Activated CD4-positive, alpha-beta T cell treated with anti-CD3 and anti-CD28 coated beads, Interleukin-2, amount 50 U/mL, for 48 hours (primary cell): ENCODE measurements around the gene SCAI.
"Not testable (repeated sequence)": the region's sequence is repeated elsewhere in the genome, so short reads cannot be mapped to it uniquely, and the experiment has no call there.

Source experiments
- DNase-seq, 2 experiments: peaks; one replicate each; pipeline ENCODE4 v3.0.0-alpha.2; 2020

SCAI gene

GRCh38 chr9:125147401-125147951 is 4.1 kb upstream of the SCAI start:
- no peak for DNase-seq

- DNase-seq = no peak
Measured at GRCh38 chr9:125146247-125146646, 2.9 kb upstream of the SCAI start.

GRCh38 chr9:125145425-125145824 is 2.1 kb upstream of the SCAI start:
- DNase-seq = no peak

GRCh38 chr9:125142560-125143376 is 560 bp downstream of the SCAI start:
- peak; percentile 2 to 12 for DNase-seq

DNA sequence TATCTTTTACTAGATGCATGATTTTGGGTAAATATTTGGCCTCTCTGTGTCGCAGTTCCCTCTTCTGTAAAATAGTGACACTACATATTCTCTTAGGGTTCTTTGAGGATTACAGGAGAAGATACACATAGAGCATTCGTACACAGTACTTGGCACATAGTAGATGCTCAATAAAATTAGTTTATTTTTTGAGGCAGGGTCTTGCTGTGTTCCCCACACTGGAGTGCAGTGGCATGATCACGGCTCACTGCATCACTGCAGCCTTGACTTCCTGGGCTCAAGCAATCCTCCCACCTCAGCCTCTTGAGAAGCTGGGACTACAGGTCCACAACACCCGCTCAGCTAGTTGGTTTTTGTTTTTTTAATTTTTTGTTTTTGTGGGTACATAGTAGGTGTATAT is 1.6 kb downstream of the SCAI start:
- no peak for DNase-seq

DNA sequence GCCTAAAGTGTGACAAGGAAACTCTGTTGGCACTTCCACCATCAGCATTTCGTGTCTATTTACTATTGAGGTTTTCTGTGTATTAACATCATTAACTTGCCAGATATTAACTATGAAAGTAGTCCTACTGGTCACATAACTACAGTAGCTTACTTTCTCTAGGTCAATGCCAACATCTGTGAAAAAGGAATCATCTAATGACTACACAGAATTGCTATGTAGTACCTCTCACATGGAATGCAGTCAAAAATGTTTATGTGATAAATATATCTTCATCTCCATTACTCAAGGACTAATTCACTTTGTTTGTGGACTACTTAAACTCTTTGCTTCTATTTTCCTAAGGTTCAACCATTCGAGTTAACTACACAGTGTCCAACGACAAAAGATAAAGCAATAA is 2.1 kb downstream of the SCAI start:
- no peak for DNase-seq

DNA sequence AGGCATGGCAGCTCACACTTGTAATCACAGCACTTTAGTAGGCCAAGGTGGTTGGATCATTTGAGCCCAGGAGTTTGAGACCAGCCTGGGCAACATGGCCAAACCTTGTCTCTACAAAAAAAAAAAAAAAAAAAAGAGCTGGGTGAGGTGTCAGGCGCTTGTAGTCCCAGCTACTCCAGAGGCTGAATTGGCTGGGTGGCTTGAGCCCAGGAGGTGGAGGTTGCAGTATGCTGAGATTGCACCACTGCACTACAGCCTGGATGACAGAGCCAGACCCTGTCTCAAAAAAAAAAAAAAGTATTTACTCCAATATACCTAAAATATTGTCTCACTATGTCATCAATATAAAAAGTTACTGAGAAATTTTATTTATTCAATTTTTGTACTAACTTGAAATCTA is 2.8 kb downstream of the SCAI start:
- DNase-seq = no peak

DNA sequence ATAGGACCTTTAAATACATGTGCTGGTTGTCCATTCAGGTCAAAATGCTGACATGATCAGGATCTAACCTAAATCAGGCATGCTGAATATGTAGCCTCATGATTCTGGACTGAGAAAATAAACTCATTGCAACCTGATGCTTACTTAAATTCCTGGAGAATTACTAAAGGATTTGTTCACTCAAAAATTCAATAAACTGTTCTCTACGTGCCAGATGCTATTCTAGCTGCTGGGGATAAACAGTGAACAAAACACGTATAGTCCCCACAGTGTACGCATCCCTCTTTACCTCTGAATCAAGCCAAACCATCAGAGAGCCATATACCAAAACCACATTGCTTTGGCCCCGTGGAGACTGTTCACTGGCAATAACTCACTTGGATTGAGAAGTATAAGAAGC is 6.1 kb downstream of the SCAI start:
- DNase-seq = no peak

DNA sequence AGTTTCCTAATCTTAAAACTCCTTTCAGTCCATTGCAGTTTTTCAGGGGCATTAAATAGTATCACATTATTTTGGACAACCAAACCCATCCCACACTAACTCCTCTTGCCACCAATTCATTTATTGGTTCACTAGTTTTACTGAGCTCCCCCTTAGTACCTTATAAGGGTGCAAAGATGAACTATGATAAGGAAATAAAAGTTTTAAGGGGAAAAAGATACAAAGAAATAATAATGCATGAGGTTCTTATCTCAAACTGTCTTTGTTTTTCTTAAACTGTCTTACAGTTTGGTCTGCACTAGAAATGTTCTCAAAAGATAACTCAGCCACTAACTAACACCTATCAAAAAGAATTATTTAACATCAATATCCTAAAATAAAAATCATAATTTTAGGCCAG is 8.4 kb downstream of the SCAI start:
- DNase-seq = no peak

- no peak for DNase-seq
Measured at GRCh38 chr9:125133403-125134329, 9.7 kb downstream of the SCAI start.

- no peak for DNase-seq
Measured at GRCh38 chr9:125131778-125132177, 11.6 kb downstream of the SCAI start.

GRCh38 chr9:125126019-125126746 is 17.1 kb downstream of the SCAI start:
- peak; percentile 68 to 76 for DNase-seq

DNA sequence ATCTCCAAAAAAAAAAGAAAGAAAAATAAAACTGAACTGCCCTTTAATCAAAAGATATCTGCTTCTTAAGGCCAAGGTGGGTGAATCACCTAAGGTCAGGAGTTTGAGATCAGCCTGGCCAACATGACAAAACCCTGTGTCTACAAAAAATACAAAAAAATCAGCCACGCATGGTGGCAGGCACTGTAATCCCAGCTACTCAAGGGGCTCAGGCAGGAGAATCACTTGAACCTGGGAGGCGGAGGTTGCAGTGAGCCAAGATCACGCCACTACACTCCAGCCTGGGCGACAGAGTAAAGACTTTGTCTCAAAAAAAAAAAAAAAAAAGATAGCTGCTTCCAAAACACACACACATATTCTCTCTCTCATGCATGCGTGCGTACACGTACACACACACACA is 17.8 kb downstream of the SCAI start:
- no peak for DNase-seq

GRCh38 chr9:125121146-125121545 is 22.2 kb downstream of the SCAI start:
- DNase-seq = no peak

DNA sequence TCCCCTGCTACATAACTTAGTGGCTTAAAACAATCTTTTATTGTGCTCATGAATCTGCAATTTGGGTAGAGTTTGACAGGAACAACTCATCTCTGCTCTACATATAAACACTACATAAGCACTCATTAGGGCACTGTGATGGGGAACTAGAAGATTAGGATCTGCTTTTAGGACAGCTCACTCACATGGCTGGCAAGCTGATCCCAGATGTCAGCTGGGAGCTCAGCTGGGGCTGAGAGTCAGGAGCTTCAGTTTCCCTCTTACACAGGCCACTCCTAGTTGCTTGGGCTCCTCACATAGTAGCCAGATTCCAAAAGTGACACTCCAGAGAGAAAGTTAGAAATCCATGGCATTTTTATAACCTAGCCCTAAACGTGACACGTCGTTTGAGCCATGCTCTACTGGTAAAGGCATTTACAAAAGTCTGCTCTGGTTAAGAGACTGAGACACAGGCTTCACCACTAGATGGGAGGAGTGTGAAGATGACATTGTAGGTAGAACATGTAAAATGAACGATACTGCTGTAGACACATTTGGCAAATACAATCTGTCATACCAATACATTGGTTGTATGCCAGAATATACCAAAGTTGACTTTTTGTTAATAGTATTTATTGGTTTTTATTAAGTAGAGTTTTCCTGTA is 23.6 kb downstream of the SCAI start:
- no peak for DNase-seq

DNA sequence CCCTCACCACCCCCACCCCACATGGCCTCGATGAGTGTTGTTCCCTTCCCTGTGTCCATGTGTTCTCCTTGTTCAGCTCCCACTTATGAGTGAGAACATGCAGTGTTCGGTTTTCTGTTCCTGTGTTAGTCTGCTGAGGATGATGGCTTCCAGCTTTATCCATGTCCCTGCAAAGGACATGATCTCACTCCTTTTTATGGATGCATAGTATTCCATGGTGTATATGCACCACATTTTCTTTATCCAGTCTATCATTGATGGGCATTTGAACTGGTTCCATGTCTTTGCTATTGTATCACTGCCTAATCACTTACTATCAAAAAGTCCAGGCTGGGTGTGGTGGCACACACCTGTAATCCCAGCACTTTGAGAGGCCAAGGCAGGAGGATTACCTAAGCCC is 24.6 kb downstream of the SCAI start:
- DNase-seq = not testable (repeated sequence)

DNA sequence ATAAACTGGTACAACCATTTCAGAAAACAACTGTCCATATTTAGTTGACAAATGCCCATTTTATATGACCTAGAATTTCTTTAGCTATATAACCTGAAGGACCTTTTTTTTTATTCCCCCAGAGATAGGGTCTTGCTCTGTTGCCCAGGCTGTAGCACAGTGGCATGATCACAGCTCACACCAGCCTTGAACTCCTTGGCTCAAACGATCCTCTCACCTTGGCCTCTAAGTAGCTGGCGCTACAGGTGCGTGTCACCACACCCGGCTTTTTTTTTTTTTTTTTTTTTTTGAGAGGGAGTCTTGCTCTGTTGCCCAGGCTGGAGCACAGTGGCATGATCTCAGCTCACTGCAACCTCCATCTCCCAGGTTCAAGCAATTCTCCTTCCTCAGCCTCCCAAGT is 28.8 kb downstream of the SCAI start:
- not testable (repeated sequence) for DNase-seq

DNA sequence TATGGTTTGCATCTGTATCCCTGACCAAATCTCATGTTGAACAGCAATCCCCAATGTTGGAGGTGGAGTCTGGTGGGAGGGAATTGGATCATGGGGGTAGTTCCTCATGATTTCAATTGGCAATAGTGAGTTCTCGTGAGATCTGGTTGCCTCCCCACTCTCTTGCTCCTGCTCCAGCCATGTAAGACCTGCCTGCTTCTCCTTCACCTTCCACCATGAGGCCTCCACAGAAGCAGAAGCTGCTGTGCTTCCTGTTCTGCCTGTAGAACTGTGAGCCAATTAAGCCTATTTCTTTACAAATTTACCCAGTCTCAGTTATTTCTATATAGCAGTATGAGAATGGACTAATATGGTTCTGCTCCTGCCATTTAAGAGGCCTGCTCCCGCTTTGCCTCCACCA is 32.9 kb downstream of the SCAI start:
- DNase-seq = no peak

DNA sequence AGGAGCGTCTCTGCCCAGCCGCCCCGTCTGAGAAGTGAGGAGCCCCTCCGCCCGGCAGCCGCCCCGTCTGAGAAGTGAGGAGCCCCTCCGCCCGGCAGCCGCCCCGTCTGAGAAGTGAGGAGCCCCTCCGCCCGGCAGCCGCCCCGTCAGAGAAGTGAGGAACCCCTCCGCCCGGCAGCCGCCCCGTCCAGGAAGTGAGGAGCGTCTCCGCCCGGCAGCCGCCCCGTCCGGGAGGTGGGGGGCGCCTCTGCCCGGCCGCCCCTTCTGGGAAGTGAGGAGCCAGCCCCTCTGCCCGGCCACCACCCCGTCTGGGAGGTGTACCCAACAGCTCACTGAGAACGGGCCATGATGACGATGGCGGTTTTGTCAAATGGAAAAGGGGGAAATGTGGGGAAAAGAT is 34.8 kb downstream of the SCAI start:
- DNase-seq = not testable (repeated sequence)

DNA sequence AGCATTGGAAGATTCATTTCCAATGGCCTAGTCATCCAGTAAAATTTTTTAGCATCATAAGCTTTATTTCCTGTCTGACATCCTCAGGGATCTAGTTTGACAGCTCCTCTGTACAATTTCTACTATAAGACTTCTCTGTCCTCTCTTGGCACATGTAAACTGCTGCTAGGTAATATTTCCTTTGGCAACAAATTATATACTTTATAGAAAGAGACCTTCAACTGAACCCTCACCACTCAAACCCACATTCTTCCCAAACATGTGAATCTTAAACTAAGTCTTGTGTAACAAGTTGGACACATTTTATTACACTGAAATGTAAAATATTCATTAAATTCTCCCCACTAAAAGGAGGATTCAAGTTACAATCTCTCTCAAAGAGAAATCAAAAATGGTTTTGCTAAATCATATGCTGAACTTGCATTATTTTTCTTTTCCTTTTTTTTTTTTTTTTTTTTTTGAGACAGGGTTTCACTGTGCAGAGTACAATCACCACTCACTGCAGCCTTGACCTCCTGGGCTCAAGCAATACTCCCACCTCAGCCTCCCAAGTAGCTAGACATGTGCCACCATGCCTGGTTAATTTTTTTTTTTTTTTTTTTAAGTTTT is 36.9 kb downstream of the SCAI start:
- DNase-seq = no peak

DNA sequence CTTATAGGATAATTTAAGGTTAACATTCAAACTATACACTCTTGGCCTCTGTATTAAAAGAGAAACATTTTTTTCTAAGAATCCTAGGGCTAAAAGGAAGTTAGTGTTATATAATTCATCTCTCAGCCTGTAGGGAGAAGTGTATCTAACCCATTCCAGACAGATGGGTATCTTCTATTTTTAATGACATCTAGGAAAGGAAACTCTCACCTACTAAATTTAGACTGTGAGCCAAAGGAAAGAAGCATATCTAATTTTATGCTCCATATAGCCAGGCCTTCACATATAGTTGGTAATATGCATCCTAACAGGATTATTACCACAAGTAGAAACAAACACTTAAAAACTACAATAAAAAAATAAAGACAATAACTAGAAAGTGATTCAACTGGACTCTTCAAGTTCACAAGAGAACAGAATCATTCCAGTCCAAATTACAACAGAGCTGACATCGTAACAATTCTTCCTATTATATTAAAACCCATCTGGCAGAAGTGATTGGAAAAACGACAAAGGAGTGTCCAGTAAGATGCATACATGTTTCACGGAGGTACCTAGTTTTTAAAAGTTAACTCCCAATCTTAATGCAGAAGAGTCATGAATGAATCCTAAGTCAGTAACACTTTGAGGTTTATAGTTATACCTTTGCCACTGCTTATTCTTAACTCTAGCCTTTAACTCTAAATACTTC is 39.4 kb downstream of the SCAI start:
- no peak for DNase-seq
